RPMI7951 (cell line): ENCODE results near the gene MBOAT1. TPM values are rescaled to one million over a fixed set of nuclear protein-coding genes. Genes with fewer than 3 reads are reported as not detected.
A peak's percentile ranks its signal among the peaks of the same experiment; 100 is the strongest.

ENCODE experiments used
- DNase-seq: peaks from one replicate; pipeline ENCODE4 v3.0.0-alpha.2; 2012; ENCODE audit warnings: low read depth
- total RNA-seq: library from RNA; depleted of rRNA; stranded (reverse); fragments of >200 nt; shearing (Covaris generic); gene quantifications from 2 replicates; pipeline ENCODE4 v1.2.3, GENCODE V29; 2014

The MBOAT1 gene
- total RNA-seq, 1 experiment from 2014 or later, result 20.5 TPM

- DNase-seq, result no peak
Measured at GRCh38 chr6:20234136-20234535, 21.9 kb upstream of the MBOAT1 start.

- DNase-seq, result no peak
Measured at GRCh38 chr6:20233007-20233730, 20.9 kb upstream of the MBOAT1 start.

- DNase-seq, result no peak
Measured at GRCh38 chr6:20232188-20232587, 19.9 kb upstream of the MBOAT1 start.

- no peak for DNase-seq
Measured at GRCh38 chr6:20230401-20231119, 18.3 kb upstream of the MBOAT1 start.

- no peak for DNase-seq
Measured at GRCh38 chr6:20229881-20230280, 17.6 kb upstream of the MBOAT1 start.

- DNase-seq, result no peak
Measured at GRCh38 chr6:20227350-20227749, 15.1 kb upstream of the MBOAT1 start.

- DNase-seq, result no peak
Measured at GRCh38 chr6:20223141-20223540, 10.9 kb upstream of the MBOAT1 start.

- no peak for DNase-seq
Measured at GRCh38 chr6:20221421-20221820, 9.2 kb upstream of the MBOAT1 start.

GRCh38 chr6:20220359-20220758 lies 8.1 kb upstream of the MBOAT1 start:
- no peak for DNase-seq

- DNase-seq, result no peak
Measured at GRCh38 chr6:20217891-20218290, 5.6 kb upstream of the MBOAT1 start.

GRCh38 chr6:20217324-20217855 lies 5.1 kb upstream of the MBOAT1 start:
- no peak for DNase-seq

GRCh38 chr6:20215310-20215709 lies 3.0 kb upstream of the MBOAT1 start:
- no peak for DNase-seq

GRCh38 chr6:20213271-20213798 lies 1.1 kb upstream of the MBOAT1 start:
- peak; percentile 31 for DNase-seq

GRCh38 chr6:20211941-20212391 lies 303 bp downstream of the MBOAT1 start:
- DNase-seq, result peak; percentile 50

GRCh38 chr6:20211037-20211940 lies 980 bp downstream of the MBOAT1 start:
- DNase-seq, result peak; percentile 58

- DNase-seq, result no peak
Measured at GRCh38 chr6:20210158-20210557, 2.1 kb downstream of the MBOAT1 start.

- no peak for DNase-seq
Measured at GRCh38 chr6:20208687-20209378, 3.4 kb downstream of the MBOAT1 start.

GRCh38 chr6:20207088-20207418 lies 5.2 kb downstream of the MBOAT1 start:
- DNase-seq, result no peak

- DNase-seq, result no peak
Measured at GRCh38 chr6:20205722-20206161, 6.5 kb downstream of the MBOAT1 start.

- DNase-seq, result no peak
Measured at GRCh38 chr6:20204512-20204894, 7.8 kb downstream of the MBOAT1 start.
